GM23248 (cell line): ENCODE results near the gene IL3RA. TPM values are rescaled to one million over a fixed set of nuclear protein-coding genes. Genes with fewer than 3 reads are reported as not detected.

Experiments used
- DNase-seq: peaks from one replicate; pipeline ENCODE4 v3.0.0-alpha.2; 2015
- H2AFZ ChIP-seq: fragments of 200-600 bp; sonication (generic); 2 replicates; pipeline ENCODE4 v1.6.1; 2016; ENCODE audit warnings: antibody characterized with exemption
- H3F3A ChIP-seq: fragments of 200-600 bp; sonication (generic); 2 replicates; pipeline ENCODE4 v1.6.1; 2016; ENCODE audit warnings: mild to moderate bottlenecking, antibody characterized with exemption, mixed run types; ENCODE audit not compliant: insufficient read depth
- H3K27ac ChIP-seq: fragments of 200-600 bp; sonication (generic); 2 replicates; pipeline ENCODE4 v1.5.1; 2016; ENCODE audit warnings: mild to moderate bottlenecking
- H3K27me3 ChIP-seq: fragments of 200-600 bp; sonication (generic); replicated peaks from 2 replicates; pipeline ENCODE4 v1.6.1; 2016; ENCODE audit warnings: mild to moderate bottlenecking; ENCODE audit not compliant: insufficient read depth
- H3K36me3 ChIP-seq: fragments of 200-600 bp; sonication (generic); 2 replicates; pipeline ENCODE4 v1.6.1; 2016; ENCODE audit warnings: low read depth, mild to moderate bottlenecking
- H3K4me1 ChIP-seq: fragments of 200-600 bp; sonication (generic); 2 replicates; pipeline ENCODE4 v1.6.1; 2016; ENCODE audit warnings: mild to moderate bottlenecking; ENCODE audit not compliant: insufficient read depth
- H3K4me2 ChIP-seq: fragments of 200-600 bp; sonication (generic); one replicate; pipeline ENCODE4 v1.6.1; 2016; ENCODE audit warnings: mild to moderate bottlenecking; ENCODE audit not compliant: unreplicated experiment
- H3K4me3 ChIP-seq: fragments of 200-600 bp; sonication (generic); 2 replicates; pipeline ENCODE4 v1.5.1; 2016; ENCODE audit warnings: mild to moderate bottlenecking
- H3K79me2 ChIP-seq: fragments of 200-600 bp; sonication (generic); 2 replicates; pipeline ENCODE4 v1.6.1; 2016; ENCODE audit warnings: mild to moderate bottlenecking; ENCODE audit not compliant: insufficient read depth
- H3K9ac ChIP-seq: fragments of 200-600 bp; sonication (generic); 2 replicates; pipeline ENCODE4 v1.6.1; 2016; ENCODE audit warnings: mild to moderate bottlenecking
- H3K9me2 ChIP-seq: fragments of 200-600 bp; sonication (generic); 2 replicates; pipeline ENCODE4 v1.6.1; 2016; ENCODE audit warnings: mixed run types, mild to moderate bottlenecking, moderate library complexity; ENCODE audit not compliant: insufficient read depth
- H3K9me3 ChIP-seq: fragments of 200-600 bp; sonication (generic); one replicate; pipeline ENCODE4 v1.6.1; 2017; ENCODE audit warnings: low read depth
- H4K20me1 ChIP-seq: fragments of 200-600 bp; sonication (generic); 2 replicates; pipeline ENCODE4 v1.6.0; 2016; ENCODE audit not compliant: insufficient read depth
- EZH2 ChIP-seq: fragments of 200-600 bp; sonication (generic); IDR thresholded peaks from 2 replicates; pipeline ENCODE4 v1.6.1; 2018; ENCODE audit warnings: antibody characterized with exemption, mild to moderate bottlenecking; ENCODE audit not compliant: insufficient read depth, poor library complexity, severe bottlenecking
- EZH2phosphoT487 ChIP-seq: fragments of 200-600 bp; sonication (generic); IDR thresholded peaks from 2 replicates; pipeline ENCODE4 v1.6.1; 2018; ENCODE audit warnings: antibody characterized with exemption, moderate library complexity, mild to moderate bottlenecking, low read depth; ENCODE audit not compliant: insufficient read depth
- WGBS, 2 experiments: methylation state at CpG; one replicate each; pipeline ENCODE4 v1.1.6; 2015 to 2017; ENCODE audit warnings: low lambda C conversion rate in 2 of 2, low coverage in 1 of 2; ENCODE audit errors: missing lambda C conversion rate in 2 of 2; 5-methylcytosine and 5-hydroxymethylcytosine counted together
- in situ Hi-C: fragments of 300-500 bp; cut with MboI; formaldehyde crosslinking; loops from 2 replicates; pipeline ENCODE4 v1.15.0; 2020
- polyA plus RNA-seq: library from polyadenylated mRNA; unstranded; fragments of >200 nt; fragmentation: Nextera tagmentation; extraction: Ambion mirVana; gene quantifications from 2 replicates; pipeline ENCODE4 v1.2.1, GENCODE V29; 2016
- total RNA-seq: library from RNA; depleted of rRNA; stranded (reverse); fragments of >200 nt; shearing (Covaris generic); gene quantifications from 2 replicates; pipeline ENCODE4 v1.2.3, GENCODE V29; 2014

Gene IL3RA
- total and polyA plus RNA-seq, 2 experiments from 2014 or later = 0.30 TPM; not detected in 1

- Histone ChIP-seq H3K4me2 (peak overlapping the region; percentile 97), H3K27ac (peak overlapping the region; percentile 49), H2AFZ (peak overlapping the region; percentile 48; the same call in 1 of the 2 replicates), H3K4me1 (peaks cover 23% of the 10 kb centered on the region), H4K20me1 (peaks cover 12% of the 10 kb centered on the region), H3K9me3 (no peaks in the 10 kb centered on the region), H3K9ac (peak overlapping the region; percentile 83), H3F3A (peaks cover 10% of the 10 kb centered on the region; the same call in 1 of the 2 replicates), H3K79me2 (peaks cover 43% of the 10 kb centered on the region), H3K4me3 (peak overlapping the region; percentile 93), H3K36me3 (peaks cover 4% of the 10 kb centered on the region; the same call in 1 of the 2 replicates), H3K27me3 (no peaks in the 10 kb centered on the region), H3K9me2 (no peaks in the 10 kb centered on the region)
- TF ChIP-seq EZH2 = no peak
- no peak for TF ChIP-seq EZH2phosphoT487
- WGBS, 2 experiments = 12 to 15% methylated on average over 16 to 22 of the region's 22 CpGs
- in situ Hi-C loops = no loop called here
- peak; percentile 76 for DNase-seq
Observed at GRCh38 chrX:1394731-1395501, 58.3 kb downstream of the IL3RA start.

GRCh38 chrX:1395646-1396216 is 59.1 kb downstream of the IL3RA start:
- H3K79me2 ChIP-seq = peaks cover 35% of the 10 kb centered on the region
- DNase-seq = no peak
- peaks cover 14% of the 10 kb centered on the region for H3K4me1 ChIP-seq
- H3K27ac ChIP-seq = peak overlapping the region; percentile 49
- peaks cover 9% of the 10 kb centered on the region for H4K20me1 ChIP-seq
- H3F3A ChIP-seq = peaks cover 10% of the 10 kb centered on the region; the same call in 1 of the 2 replicates
- peak overlapping the region; percentile 97 for H3K4me2 ChIP-seq
- in situ Hi-C loops = no loop called here
- H2AFZ ChIP-seq = no peak overlapping the region
- H3K9me3 ChIP-seq = no peaks in the 10 kb centered on the region
- no peaks in the 10 kb centered on the region for H3K9me2 ChIP-seq
- 0 out of 2 replicates have a peak, but pooled peaks cover 6% of the 10 kb centered on the region for H3K36me3 ChIP-seq
- TF ChIP-seq EZH2 (no peak), EZH2phosphoT487 (no peak)
- peak overlapping the region; percentile 93; the same call in 1 of the 2 replicates for H3K4me3 ChIP-seq
- WGBS, 2 experiments = 81 to 84% methylated on average over 5 of the region's 5 CpGs
- H3K9ac ChIP-seq = peak overlapping the region; percentile 83
- no peaks in the 10 kb centered on the region for H3K27me3 ChIP-seq

- in situ Hi-C loops = no loop called here
- TF ChIP-seq EZH2phosphoT487 = no peak
- TF ChIP-seq EZH2 = no peak
- H3K27ac ChIP-seq = no peak overlapping the region
- no peaks in the 10 kb centered on the region for H3K27me3 ChIP-seq
- peaks cover 28% of the 10 kb centered on the region for H3K79me2 ChIP-seq
- no peak overlapping the region for H3K9ac ChIP-seq
- no peak overlapping the region for H3K4me3 ChIP-seq
- peaks cover 10% of the 10 kb centered on the region; the same call in 1 of the 2 replicates for H3F3A ChIP-seq
- 0 out of 2 replicates have a peak, but pooled peaks cover 6% of the 10 kb centered on the region for H3K36me3 ChIP-seq
- no peak overlapping the region for H3K4me2 ChIP-seq
- no peak overlapping the region for H2AFZ ChIP-seq
- WGBS, 2 experiments = 85 to 95% methylated on average over 8 to 15 of the region's 15 CpGs
- H4K20me1 ChIP-seq = peaks cover 5% of the 10 kb centered on the region; the same call in 1 of the 2 replicates
- H3K9me2 ChIP-seq = no peaks in the 10 kb centered on the region
- no peaks in the 10 kb centered on the region for H3K9me3 ChIP-seq
- peaks cover 12% of the 10 kb centered on the region for H3K4me1 ChIP-seq
- DNase-seq = no peak
Observed at GRCh38 chrX:1397001-1397400, 60.4 kb downstream of the IL3RA start.

- H3K4me2 ChIP-seq = no peak overlapping the region
- no peaks in the 10 kb centered on the region for H3K9me3 ChIP-seq
- H3K79me2 ChIP-seq = peaks cover 28% of the 10 kb centered on the region
- H2AFZ ChIP-seq = no peak overlapping the region
- WGBS, 2 experiments = 87 to 88% methylated on average over 23 to 29 of the region's 29 CpGs
- no peak for TF ChIP-seq EZH2
- TF ChIP-seq EZH2phosphoT487 = no peak
- peaks cover 12% of the 10 kb centered on the region for H3K4me1 ChIP-seq
- H3K9ac ChIP-seq = no peak overlapping the region
- no peak overlapping the region for H3K27ac ChIP-seq
- no peak overlapping the region for H3K4me3 ChIP-seq
- peaks cover 10% of the 10 kb centered on the region; the same call in 1 of the 2 replicates for H3F3A ChIP-seq
- in situ Hi-C loops = no loop called here
- 0 out of 2 replicates have a peak, but pooled peaks cover 6% of the 10 kb centered on the region for H3K36me3 ChIP-seq
- H4K20me1 ChIP-seq = peaks cover 5% of the 10 kb centered on the region; the same call in 1 of the 2 replicates
- H3K9me2 ChIP-seq = no peaks in the 10 kb centered on the region
- no peaks in the 10 kb centered on the region for H3K27me3 ChIP-seq
- no peak for DNase-seq
Observed at GRCh38 chrX:1397441-1398270, 61.1 kb downstream of the IL3RA start.
